ENCODE results near the gene SYTL5.

Gene SYTL5

GRCh38 chrX:38089173-38089982 is 83.0 kb downstream of the SYTL5 start:
- no peak for DNase-seq (ENCODE audit: low spot score)

- DNase-seq (ENCODE audit: low spot score), result peak; percentile 68
These were observed 89.7 kb downstream of the SYTL5 start for GRCh38 chrX:38095971-38096529.

DNA sequence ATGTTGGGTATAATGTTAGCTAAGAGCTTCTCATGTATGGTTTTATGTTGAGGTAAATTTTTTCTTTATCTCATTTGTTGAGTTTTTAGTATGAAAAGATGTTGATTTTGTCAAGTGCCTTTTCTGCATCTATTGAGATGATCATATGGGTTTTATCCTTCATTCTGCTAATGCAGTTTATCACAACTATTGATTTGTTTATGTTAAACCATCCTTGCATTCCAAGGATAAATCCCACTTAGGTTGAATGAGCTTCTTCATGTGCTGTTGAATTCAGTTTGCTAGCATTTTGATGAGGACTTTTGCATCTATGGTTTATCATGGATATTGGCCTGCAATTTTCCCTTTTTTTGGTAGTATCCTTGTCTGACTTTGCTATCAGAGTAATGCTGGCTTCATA is 93.3 kb downstream of the SYTL5 start:
- DNase-seq (ENCODE audit: low spot score), result no peak

- DNase-seq (ENCODE audit: low spot score), result no peak
These were observed 95.9 kb downstream of the SYTL5 start for GRCh38 chrX:38102240-38102639.

DNA sequence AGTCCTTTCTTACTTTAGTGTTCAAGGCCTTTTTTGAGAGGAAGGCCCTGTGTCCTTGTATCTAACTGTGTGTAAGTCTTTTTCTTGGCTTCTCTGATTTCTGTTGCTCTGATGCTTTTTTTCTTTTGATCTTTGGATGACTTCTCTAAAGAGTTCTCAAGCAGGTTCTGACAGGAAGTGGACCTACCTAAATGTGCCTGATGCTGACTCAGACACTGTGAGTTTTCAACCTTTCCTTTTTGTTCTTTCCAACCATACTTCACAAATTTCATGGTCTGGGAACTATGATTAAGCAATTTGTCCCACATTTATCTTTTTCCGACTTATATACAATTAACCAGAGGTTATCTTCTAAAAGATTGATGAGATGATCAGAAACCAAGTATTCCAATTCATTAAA is 96.5 kb downstream of the SYTL5 start:
- DNase-seq (ENCODE audit: low spot score), result peak; percentile 2

DNA sequence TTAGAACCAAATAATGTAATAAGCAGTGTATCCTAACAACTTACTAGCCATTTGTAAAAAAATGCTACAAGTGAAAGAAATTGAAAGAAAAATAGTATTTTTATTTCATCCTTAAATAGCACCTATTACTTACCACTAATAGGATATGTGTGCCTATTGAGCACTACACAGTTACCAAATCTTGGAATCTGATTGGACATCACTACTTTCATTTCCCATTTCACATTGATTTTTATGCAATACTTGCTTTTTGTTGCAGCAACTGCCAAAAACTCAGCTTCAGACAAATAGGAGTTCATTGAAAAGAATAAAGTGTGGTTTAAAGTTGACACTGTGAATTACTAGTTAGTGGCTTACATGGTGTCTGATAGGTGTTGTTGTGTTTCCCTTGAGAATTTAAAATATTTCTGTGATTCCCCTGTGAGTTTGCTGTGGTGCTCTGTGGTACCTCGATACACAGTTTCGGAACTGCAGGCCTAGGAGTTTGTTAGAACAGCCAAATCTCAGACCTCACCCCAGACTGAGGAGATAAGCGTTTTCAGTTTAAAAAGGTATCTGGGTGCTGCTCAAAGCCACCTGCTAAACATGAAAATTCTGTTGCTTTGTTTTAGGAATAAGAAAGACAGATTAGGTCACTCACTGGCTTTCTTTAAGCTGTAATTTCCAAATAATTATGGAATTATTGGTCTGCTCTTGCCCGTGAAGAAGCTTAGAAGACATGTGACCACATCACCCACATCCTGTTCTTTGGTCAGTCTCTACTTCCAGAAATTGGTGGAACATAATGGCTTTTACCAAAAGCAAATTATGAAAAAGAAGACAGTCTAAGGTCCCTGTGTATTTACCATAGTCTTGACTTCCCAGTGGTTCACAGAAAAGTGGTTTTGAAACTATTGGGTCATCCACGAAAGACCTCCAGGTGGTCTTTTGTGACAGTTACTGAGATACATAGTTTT is 97.8 kb downstream of the SYTL5 start:
- no peak for DNase-seq (ENCODE audit: low spot score)

- DNase-seq (ENCODE audit: low spot score), result no peak
These were observed 98.9 kb downstream of the SYTL5 start for GRCh38 chrX:38105216-38105725.

DNA sequence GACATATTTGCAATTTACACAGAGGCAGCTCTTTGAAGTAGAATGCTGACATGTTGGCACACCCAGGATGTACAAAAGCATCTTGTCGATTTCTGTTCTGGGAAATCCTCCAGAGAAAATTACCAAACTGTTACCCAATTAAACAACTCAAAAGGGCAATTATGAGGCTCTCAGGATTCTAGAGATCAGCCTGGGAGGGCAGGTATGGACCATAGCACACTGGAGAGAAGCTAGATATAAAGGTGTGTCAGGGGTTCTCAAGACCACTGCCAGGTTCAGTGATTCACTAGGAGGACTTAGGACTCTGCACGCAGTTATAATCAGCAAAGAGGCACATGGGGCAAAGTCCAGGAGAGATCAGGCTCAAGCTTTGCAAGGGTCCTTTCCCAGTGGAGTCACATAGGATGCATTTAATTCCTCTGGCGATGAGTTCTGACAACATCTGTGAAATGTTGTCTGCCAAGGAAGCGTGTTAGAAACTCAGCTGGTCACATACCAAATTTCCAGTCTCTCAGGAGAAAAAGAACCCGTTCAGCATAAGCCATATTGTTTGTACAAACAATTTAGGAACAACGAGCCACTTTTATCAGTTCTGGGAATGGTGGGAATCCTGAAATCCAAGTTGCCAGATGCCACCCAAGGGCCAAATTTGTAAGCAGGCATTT is 100.8 kb downstream of the SYTL5 start:
- no peak for DNase-seq (ENCODE audit: low spot score)

GRCh38 chrX:38108364-38108763 is 102.0 kb downstream of the SYTL5 start:
- no peak for DNase-seq (ENCODE audit: low spot score)

GRCh38 chrX:38109042-38109898 is 102.9 kb downstream of the SYTL5 start:
- DNase-seq (ENCODE audit: low spot score), result no peak

DNA sequence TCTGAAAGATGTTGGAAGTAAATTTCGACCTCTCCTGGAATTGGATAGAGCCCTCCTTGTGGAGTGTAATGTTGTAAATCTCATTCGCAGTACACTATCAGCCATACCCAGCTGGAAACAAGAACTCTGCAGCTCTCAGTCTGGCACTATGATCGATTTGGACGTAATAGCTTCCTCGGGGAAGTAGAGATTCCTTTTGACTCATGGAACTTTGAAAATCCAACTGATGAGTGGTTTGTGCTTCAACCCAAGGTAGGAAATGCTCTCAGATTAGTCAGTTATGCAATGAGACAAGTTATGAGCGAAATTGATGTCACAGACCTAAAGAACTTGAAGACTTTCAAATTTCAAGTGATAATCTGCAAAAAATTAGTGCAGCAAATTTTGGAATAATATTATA is 103.9 kb downstream of the SYTL5 start:
- DNase-seq (ENCODE audit: low spot score), result no peak

DNA sequence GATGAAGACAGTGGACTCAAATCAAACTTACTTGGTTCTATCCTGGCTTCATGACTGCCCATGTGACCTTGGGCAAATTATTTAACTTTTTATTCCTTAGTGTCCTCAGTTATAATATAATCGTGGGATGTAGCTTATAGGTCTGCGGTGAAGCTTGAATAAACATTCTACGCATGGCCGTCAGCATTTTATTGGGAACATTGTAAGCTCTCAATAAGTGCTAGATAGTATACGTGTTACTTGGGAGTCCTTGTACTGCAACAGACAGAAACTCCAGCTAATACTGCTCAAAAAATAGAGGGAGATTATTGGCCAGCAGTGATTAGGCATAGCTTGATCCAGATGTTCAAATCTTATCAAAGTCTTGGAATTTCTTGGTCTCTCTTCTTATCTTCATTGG is 104.8 kb downstream of the SYTL5 start:
- DNase-seq (ENCODE audit: low spot score), result no peak

- no peak for DNase-seq (ENCODE audit: low spot score)
These were observed 106.2 kb downstream of the SYTL5 start for GRCh38 chrX:38112566-38112965.

GRCh38 chrX:38116706-38117105 is 110.4 kb downstream of the SYTL5 start:
- no peak for DNase-seq (ENCODE audit: low spot score)

DNA sequence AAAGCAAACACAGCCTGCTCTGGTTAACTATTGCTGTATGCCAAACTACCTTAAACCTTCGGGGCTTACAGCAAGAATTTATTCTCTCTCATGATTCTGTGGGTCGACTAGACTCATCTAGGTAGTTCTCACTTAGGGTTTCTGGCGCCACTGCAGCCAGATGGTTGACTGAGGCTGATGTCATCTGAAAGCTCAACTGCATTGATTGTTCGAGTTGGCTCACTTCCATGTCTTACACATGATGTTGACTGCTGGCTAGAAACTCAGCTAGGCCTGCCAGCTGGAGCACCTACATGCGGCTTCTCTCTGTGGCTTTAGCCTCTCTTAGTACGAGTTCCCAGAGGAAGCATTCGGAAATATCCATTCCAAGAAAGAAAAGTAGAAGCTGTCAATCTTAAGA is 111.1 kb downstream of the SYTL5 start:
- DNase-seq (ENCODE audit: low spot score), result peak; percentile 10

GRCh38 chrX:38124000-38124399 is 117.6 kb downstream of the SYTL5 start:
- DNase-seq (ENCODE audit: low spot score), result no peak

DNA sequence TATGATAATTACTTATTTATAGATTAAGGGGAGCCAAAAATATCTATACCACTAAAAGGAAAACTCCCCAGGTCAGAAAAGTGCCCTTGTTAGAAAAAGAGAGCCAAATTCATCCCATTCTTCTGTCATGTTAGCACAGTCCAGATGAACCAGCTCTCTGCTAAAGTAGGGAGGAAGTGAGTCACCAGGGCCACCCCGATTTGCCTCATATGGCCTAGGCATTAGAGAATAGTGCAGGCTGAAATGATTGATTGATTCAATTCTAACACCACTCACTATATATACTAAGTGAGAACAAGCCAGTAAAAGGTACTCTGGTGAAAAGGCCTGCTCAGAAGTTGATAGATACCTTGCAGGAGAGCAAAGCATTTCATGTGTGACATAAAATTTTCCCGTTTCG is 119.8 kb downstream of the SYTL5 start:
- DNase-seq (ENCODE audit: low spot score), result no peak

GRCh38 chrX:38127961-38128360 is 121.6 kb downstream of the SYTL5 start:
- DNase-seq (ENCODE audit: low spot score), result no peak

- DNase-seq (ENCODE audit: low spot score), result no peak
These were observed 123.0 kb downstream of the SYTL5 start for GRCh38 chrX:38129366-38129765.

- DNase-seq (ENCODE audit: low spot score), result no peak
These were observed 132.0 kb downstream of the SYTL5 start for GRCh38 chrX:38138157-38138891.
